G401 (cell line): ENCODE results near the gene CMIP. TPM values are rescaled to one million over a fixed set of nuclear protein-coding genes. Genes with fewer than 3 reads are reported as not detected.
A peak's percentile ranks its signal among the peaks of the same experiment; 100 is the strongest.

Source experiments
- DNase-seq: peaks from one replicate; pipeline ENCODE4 v3.0.0-alpha.2; 2015; ENCODE audit warnings: low spot score
- in situ Hi-C: cut with HindIII; loops from 2 replicates; pipeline ENCODE4 v1.10.0; 2016; ENCODE audit warnings: low sequenced_read_pairs, mixed read lengths
- total RNA-seq: library from RNA; depleted of rRNA; stranded (reverse); fragments of >200 nt; shearing (Covaris generic); gene quantifications from 2 replicates; pipeline ENCODE4 v1.2.3, GENCODE V29; 2014

CMIP gene
- total RNA-seq, 1 experiment from 2014 or later = 8.6 TPM

- DNase-seq = no peak
- in situ Hi-C loops = no loop called here
These were observed 188.0 kb downstream of the CMIP start for GRCh38 chr16:81632392-81633146.

- no peak for DNase-seq
- in situ Hi-C loops = no loop called here
These were observed 188.6 kb downstream of the CMIP start for GRCh38 chr16:81633147-81633619.

- in situ Hi-C loops = no loop called here
- no peak for DNase-seq
These were observed 189.2 kb downstream of the CMIP start for GRCh38 chr16:81633680-81634379.

GRCh38 chr16:81634380-81635062, 189.9 kb downstream of the CMIP start:
- DNase-seq = no peak
- in situ Hi-C loops = no loop called here

- in situ Hi-C loops = no loop called here
- no peak for DNase-seq
These were observed 190.7 kb downstream of the CMIP start for GRCh38 chr16:81635063-81635937.

- in situ Hi-C loops = no loop called here
- DNase-seq = no peak
These were observed 191.8 kb downstream of the CMIP start for GRCh38 chr16:81636298-81636993.

GRCh38 chr16:81637336-81638235, 193.0 kb downstream of the CMIP start:
- in situ Hi-C loops = no loop called here
- DNase-seq = no peak

- DNase-seq = no peak
- in situ Hi-C loops = no loop called here
These were observed 193.8 kb downstream of the CMIP start for GRCh38 chr16:81638286-81638945.

- DNase-seq = no peak
- in situ Hi-C loops = no loop called here
These were observed 194.7 kb downstream of the CMIP start for GRCh38 chr16:81639348-81639747.

- no peak for DNase-seq
- in situ Hi-C loops = no loop called here
These were observed 195.5 kb downstream of the CMIP start for GRCh38 chr16:81639931-81640680.

GRCh38 chr16:81640681-81641070, 196.1 kb downstream of the CMIP start:
- in situ Hi-C loops = no loop called here
- no peak for DNase-seq

- in situ Hi-C loops = no loop called here
- DNase-seq = peak; percentile 45
These were observed 196.9 kb downstream of the CMIP start for GRCh38 chr16:81641395-81642106.

GRCh38 chr16:81642107-81642436, 197.5 kb downstream of the CMIP start:
- no peak for DNase-seq
- in situ Hi-C loops = no loop called here

GRCh38 chr16:81642943-81643342, 198.3 kb downstream of the CMIP start:
- in situ Hi-C loops = no loop called here
- no peak for DNase-seq

- peak; percentile 92 for DNase-seq
- in situ Hi-C loops = no loop called here
These were observed 200.7 kb downstream of the CMIP start for GRCh38 chr16:81645266-81645694.

- in situ Hi-C loops = no loop called here
- no peak for DNase-seq
These were observed 201.3 kb downstream of the CMIP start for GRCh38 chr16:81645925-81646324.
